GM18505 (cell line): ENCODE measurements around the gene ERF.

Experiments
- ATAC-seq: cut with Tn5 transposase; IDR thresholded peaks from one replicate; pipeline ENCODE4 v1.9.1; 2021; ENCODE audit not compliant: unreplicated experiment
- POLR2A ChIP-seq: IDR thresholded peaks from 4 replicates; pipeline ENCODE4 v1.6.1; 2011; ENCODE audit warnings: borderline replicate concordance; ENCODE audit not compliant: insufficient read depth, insufficient read length; ENCODE audit errors: extremely low read depth

Gene ERF

DNA sequence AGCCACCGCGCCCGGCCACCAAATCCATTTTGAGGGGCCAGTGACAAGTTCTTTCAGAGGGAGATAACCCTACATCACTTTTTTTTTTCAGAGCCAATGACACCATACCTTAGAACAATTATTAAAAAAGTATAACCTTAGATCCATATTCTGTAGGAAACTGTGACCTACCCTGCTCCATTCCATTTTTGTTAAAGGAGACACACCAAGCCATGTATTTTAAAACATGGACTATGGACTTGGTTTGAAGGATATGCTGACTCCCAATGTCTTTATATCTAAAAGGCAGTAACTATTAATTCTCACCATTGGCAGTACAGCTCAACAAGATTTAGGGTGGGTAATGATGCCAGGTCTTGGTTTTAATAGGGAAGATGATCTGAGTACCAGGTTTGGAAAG, 13.6 kb downstream of the ERF start:
- TF ChIP-seq POLR2A, result no peak
- ATAC-seq, result no peak

DNA sequence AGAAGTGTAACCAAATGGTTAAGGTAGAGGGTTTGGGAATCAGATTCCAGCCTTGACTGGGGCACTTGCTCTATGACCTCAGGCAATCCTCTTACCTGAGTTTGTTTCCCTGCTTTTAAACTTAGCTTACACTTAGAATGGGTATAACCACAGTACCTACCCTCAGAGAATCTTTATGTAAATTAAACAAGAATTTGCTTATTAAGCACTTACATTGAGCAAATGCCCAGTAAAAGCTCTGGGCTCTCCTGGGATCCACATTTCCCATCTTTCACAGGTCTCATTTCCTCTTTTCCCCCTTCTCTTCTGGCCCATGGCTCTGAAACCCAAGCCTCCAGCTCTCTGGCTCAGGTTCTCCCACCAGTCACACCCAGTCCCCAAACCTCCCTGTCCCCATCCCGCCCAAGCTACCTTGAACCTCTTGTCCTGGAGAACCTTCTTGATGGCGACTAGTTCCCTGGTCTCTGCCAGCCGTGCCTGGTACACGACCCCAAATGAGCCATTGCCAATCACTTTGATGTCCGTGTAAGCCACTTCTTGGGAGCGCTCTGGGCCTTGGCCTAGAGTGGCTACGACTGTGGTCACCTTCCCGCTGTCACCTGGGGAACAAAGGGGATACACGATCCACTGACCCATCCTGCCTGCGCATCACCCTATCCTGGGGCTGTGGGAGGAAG, 15.2 kb downstream of the ERF start:
- TF ChIP-seq POLR2A, result no peak
- no peak for ATAC-seq

GRCh38 chr19:42235181-42235580, 19.7 kb downstream of the ERF start:
- ATAC-seq, result no peak
- TF ChIP-seq POLR2A, result no peak

GRCh38 chr19:42234364-42234763, 20.6 kb downstream of the ERF start:
- TF ChIP-seq POLR2A, result no peak
- ATAC-seq, result no peak

DNA sequence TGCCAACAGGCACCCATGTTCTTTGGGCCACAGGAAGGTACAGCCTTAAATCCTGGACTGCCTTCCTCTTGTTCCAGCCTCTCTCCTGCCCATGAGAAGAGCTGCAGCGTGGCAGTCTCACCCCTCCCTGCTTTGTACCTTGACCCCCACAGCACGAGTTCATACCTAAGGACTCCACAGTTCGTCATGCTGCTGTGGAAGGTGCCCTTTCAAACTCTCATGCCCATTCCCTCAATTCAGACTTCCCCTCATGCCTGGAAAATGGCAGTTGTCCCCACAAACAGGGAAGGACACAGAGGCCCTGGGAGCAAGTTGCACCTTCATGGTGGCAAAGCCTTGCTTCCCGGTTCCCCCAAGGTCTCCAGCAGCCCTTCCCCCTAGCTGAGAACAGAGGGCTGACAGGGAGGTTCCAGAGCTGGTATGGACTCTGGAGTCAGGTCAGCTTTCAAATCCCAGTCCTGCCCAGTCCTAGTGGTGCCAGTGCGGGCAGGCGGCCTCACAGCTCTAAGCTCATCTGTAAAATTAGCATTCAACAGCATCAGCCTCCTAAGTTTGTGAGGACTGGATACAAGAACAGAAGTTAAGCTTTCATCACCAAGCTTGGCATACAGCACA, 21.1 kb downstream of the ERF start:
- TF ChIP-seq POLR2A, result no peak
- no peak for ATAC-seq

DNA sequence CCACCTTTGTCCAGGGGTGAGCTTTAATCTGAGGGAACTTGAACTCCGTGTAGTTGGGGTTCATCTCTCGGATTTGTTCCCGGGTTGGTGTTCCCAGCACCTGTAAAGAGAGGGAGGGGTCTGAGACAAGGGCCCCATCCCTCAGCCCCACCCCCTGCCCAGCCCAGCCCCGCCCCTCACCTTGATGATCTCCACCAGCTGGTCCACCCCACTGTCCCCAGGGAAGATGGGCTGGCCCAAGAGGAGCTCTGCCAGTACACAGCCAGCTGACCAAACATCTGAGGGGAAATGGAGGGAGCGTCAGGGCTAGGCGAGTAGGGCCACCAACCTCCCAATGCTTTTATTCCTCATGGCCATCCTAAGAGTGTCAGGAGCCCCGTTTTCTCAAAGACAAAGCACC, 21.8 kb downstream of the ERF start:
- no peak for ATAC-seq
- no peak for TF ChIP-seq POLR2A

GRCh38 chr19:42232435-42232834, 22.5 kb downstream of the ERF start:
- no peak for TF ChIP-seq POLR2A
- ATAC-seq, result no peak

DNA sequence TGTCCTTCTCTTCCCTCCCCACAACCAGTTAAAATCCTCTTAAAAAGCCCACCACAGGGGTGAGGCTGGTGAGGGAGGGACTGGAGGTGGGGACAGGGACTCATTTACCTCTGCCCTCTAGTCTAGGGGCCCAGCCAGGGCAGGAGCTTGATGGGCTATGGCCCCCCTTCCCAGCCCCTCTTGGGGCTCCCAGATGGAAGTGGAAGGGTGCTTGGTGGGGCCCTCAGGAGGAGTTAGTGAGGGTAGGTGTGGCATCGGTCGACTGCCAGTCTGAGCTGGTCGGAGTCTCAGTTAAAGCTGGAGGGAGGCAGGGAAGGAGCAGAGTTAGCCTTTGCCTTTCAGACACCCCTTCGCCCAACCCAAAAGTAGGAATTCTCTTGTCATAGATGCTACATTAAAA, 24.4 kb downstream of the ERF start:
- no peak for ATAC-seq
- TF ChIP-seq POLR2A, result no peak

DNA sequence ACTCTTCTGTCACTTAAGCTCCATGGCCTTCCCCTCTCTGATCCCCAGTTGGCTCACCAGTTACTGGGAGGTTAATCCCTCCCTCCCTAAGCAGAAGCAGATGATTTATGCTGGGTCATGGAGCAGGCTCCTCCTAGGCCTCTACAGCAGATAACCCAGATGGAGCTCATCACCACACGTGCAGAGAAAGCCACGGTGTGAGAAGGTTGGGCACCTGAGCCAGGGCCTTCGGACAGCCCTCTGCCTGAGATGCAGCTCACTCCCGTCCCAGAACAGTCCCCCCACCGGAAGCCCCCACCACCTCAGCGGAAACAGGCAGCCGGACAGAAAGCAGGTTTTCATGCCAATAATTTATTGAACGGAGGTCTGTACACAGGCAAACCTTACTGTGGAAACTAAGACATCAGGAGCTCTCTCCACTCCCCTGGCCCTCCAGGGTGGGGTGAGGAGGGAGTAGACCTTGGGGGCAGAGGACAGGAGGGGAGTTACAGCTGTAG, 25.0 kb downstream of the ERF start:
- no peak for ATAC-seq
- TF ChIP-seq POLR2A, result no peak

GRCh38 chr19:42229301-42229854, 25.6 kb downstream of the ERF start:
- no peak for TF ChIP-seq POLR2A
- no peak for ATAC-seq

- no peak for ATAC-seq
- TF ChIP-seq POLR2A, result no peak
Observed at GRCh38 chr19:42228641-42229040, 26.3 kb downstream of the ERF start.

DNA sequence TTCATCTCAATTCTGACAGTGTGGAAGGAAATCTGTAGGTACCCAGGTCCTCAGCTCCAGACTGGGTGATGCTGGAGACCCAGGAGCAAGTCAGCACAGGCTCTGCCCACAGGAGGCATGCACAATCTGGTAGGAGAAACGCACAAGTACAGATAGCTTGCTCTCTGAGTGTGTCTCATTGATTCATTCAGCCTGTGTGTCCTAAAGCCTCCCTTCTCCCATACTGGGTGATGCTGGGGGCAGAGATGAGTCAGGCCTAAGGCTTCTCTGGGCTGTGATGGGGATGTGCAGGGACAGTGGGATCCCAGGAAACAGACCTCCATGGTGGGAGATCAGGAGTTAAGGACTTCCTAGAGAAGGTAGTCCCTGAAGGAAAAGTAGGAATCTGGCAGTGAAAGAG, 28.0 kb downstream of the ERF start:
- no peak for ATAC-seq

DNA sequence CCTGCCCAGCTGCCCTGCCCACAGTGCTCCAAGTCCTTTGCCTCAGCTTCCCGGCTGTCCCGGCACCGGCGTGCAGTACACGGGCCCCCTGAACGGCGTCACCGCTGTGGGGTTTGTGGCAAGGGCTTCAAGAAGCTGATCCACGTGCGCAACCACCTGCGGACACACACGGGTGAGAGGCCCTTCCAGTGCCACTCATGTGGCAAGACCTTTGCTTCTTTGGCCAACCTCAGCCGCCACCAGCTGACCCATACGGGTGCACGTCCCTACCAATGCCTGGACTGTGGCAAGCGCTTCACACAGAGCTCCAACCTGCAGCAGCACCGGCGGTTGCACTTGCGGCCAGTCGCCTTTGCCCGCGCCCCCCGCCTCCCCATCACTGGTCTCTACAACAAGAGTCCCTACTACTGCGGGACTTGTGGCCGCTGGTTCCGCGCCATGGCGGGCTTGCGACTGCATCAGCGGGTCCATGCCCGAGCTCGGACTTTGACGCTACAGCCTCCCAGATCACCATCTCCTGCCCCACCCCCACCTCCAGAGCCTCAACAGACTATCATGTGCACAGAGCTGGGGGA, 29.1 kb downstream of the ERF start:
- ATAC-seq, result no peak
- TF ChIP-seq POLR2A, result no peak

More for the DNA sequence above, 28.0 kb downstream of the ERF start:
- no peak for TF ChIP-seq POLR2A
